DND-41 (cell line): ENCODE measurements around the gene FAM13A.

ENCODE experiments used
- ATAC-seq: fragments of 200-7000 bp; cut with Tn5 transposase; 3 replicates; pipeline ENCODE4 v1.9.1; 2021; ENCODE audit warnings: low read depth; ENCODE audit not compliant: insufficient read depth
- DNase-seq: peaks from one replicate; pipeline ENCODE4 v3.0.0-alpha.2; 2020
- H2AFZ ChIP-seq: 2 replicates; pipeline ENCODE4 v1.6.0; 2012; ENCODE audit warnings: low read depth, low read length
- H3K27ac ChIP-seq: 2 replicates; pipeline ENCODE4 v1.5.1; 2012; ENCODE audit warnings: low read length, inconsistent platforms
- H3K27me3 ChIP-seq: fragments of 200-600 bp; sonication (generic); 2 replicates; pipeline ENCODE4 v1.6.0; 2012; ENCODE audit warnings: low read length, mild to moderate bottlenecking, inconsistent platforms; ENCODE audit not compliant: insufficient read depth, poor library complexity
- H3K36me3 ChIP-seq: 2 replicates; pipeline ENCODE4 v1.5.1; 2012; ENCODE audit warnings: low read length, inconsistent platforms; ENCODE audit not compliant: insufficient read depth
- H3K4me1 ChIP-seq: 2 replicates; pipeline ENCODE4 v1.5.1; 2012; ENCODE audit warnings: mild to moderate bottlenecking, low read length; ENCODE audit not compliant: insufficient read depth
- H3K4me2 ChIP-seq: 2 replicates; pipeline ENCODE4 v1.6.0; 2012; ENCODE audit warnings: mild to moderate bottlenecking, moderate library complexity, low read length, inconsistent platforms; ENCODE audit not compliant: insufficient read depth
- H3K4me3 ChIP-seq, 2 experiments: fragments of 200-600 bp in 1 of 2; shearing (Covaris generic) in 1 of 2; 2 replicates each; pipeline ENCODE4 v1.5.1; 2012 to 2016; ENCODE audit warnings: inconsistent platforms in 2 of 2, low read length in 2 of 2, mild to moderate bottlenecking in 2 of 2, low read depth in 1 of 2, moderate library complexity in 1 of 2
- H3K79me2 ChIP-seq: 2 replicates; pipeline ENCODE4 v1.6.0; 2012; ENCODE audit warnings: low read length, inconsistent platforms; ENCODE audit not compliant: insufficient read depth
- H3K9ac ChIP-seq: 2 replicates; pipeline ENCODE4 v1.6.0; 2012; ENCODE audit warnings: low read depth, mild to moderate bottlenecking, inconsistent platforms, low read length, moderate library complexity
- H3K9me3 ChIP-seq: 2 replicates; pipeline ENCODE4 v1.5.1; 2012; ENCODE audit warnings: low read length, moderate library complexity, mild to moderate bottlenecking, inconsistent platforms; ENCODE audit not compliant: insufficient read depth, severe bottlenecking
- H4K20me1 ChIP-seq: 2 replicates; pipeline ENCODE4 v1.6.0; 2012; ENCODE audit warnings: low read length; ENCODE audit not compliant: insufficient read depth
- CTCF ChIP-seq: IDR thresholded peaks from 2 replicates; pipeline ENCODE4 v1.5.1; 2012; ENCODE audit warnings: borderline replicate concordance, low read length, moderate library complexity, mild to moderate bottlenecking; ENCODE audit not compliant: poor library complexity, severe bottlenecking; ENCODE audit errors: extremely low read depth
- EZH2 ChIP-seq: IDR thresholded peaks from 3 replicates; pipeline ENCODE4 v1.6.1; 2012; ENCODE audit warnings: borderline replicate concordance, low read depth, mild to moderate bottlenecking, moderate library complexity, low read length, inconsistent platforms; ENCODE audit not compliant: severe bottlenecking

The FAM13A gene

GRCh38 chr4:88809101-88809500 lies 247.9 kb downstream of the FAM13A start:
- Histone ChIP-seq H3K9ac (no peak overlapping the region), H3K4me3 (no peak overlapping the region), H2AFZ (no peak overlapping the region), H3K4me2 (no peak overlapping the region), H3K27me3 (no peaks in the 10 kb centered on the region), H4K20me1 (no peaks in the 10 kb centered on the region), H3K36me3 (no peaks in the 10 kb centered on the region), H3K79me2 (no peaks in the 10 kb centered on the region), H3K9me3 (no peaks in the 10 kb centered on the region), H3K4me1 (no peaks in the 10 kb centered on the region), H3K27ac (no peak overlapping the region)
- ATAC-seq (no peak), DNase-seq (no peak)
- no peak for TF ChIP-seq CTCF
- TF ChIP-seq EZH2, result no peak

GRCh38 chr4:88807499-88807898 lies 249.5 kb downstream of the FAM13A start:
- ATAC-seq (no peak), DNase-seq (no peak)
- H3K9ac ChIP-seq, result no peak overlapping the region
- H3K4me3 ChIP-seq, result no peak overlapping the region
- H3K27me3 ChIP-seq, result no peaks in the 10 kb centered on the region
- H3K27ac ChIP-seq, result no peak overlapping the region
- H3K4me2 ChIP-seq, result no peak overlapping the region
- no peaks in the 10 kb centered on the region for H3K36me3 ChIP-seq
- H3K79me2 ChIP-seq, result no peaks in the 10 kb centered on the region
- TF ChIP-seq EZH2 (no peak), CTCF (no peak)
- no peaks in the 10 kb centered on the region for H4K20me1 ChIP-seq
- H3K4me1 ChIP-seq, result no peaks in the 10 kb centered on the region
- H3K9me3 ChIP-seq, result no peaks in the 10 kb centered on the region
- H2AFZ ChIP-seq, result no peak overlapping the region

GRCh38 chr4:88804234-88804633 lies 252.8 kb downstream of the FAM13A start:
- Histone ChIP-seq H3K9me3 (no peaks in the 10 kb centered on the region), H4K20me1 (no peaks in the 10 kb centered on the region), H3K4me1 (no peaks in the 10 kb centered on the region), H3K27me3 (no peaks in the 10 kb centered on the region), H3K79me2 (no peaks in the 10 kb centered on the region), H3K4me3 (no peak overlapping the region), H3K36me3 (no peaks in the 10 kb centered on the region), H3K4me2 (no peak overlapping the region), H3K27ac (no peak overlapping the region), H3K9ac (no peak overlapping the region), H2AFZ (no peak overlapping the region)
- DNase-seq, result no peak
- TF ChIP-seq CTCF (no peak), EZH2 (no peak)
- no peak for ATAC-seq

- TF ChIP-seq CTCF, result no peak
- TF ChIP-seq EZH2, result no peak
- Histone ChIP-seq H3K27ac (no peak overlapping the region), H3K9me3 (no peaks in the 10 kb centered on the region), H3K9ac (no peak overlapping the region), H4K20me1 (no peaks in the 10 kb centered on the region), H3K27me3 (no peaks in the 10 kb centered on the region), H3K4me3 (no peak overlapping the region), H3K4me1 (no peaks in the 10 kb centered on the region), H2AFZ (no peak overlapping the region), H3K79me2 (no peaks in the 10 kb centered on the region), H3K4me2 (no peak overlapping the region), H3K36me3 (no peaks in the 10 kb centered on the region)
- DNase-seq, result no peak
- peak; percentile 65 for ATAC-seq
Measured at GRCh38 chr4:88803600-88804096, 253.3 kb downstream of the FAM13A start.
